HCT116 (cell line): Measurements from ENCODE around the gene SORT1. TPM values are rescaled to one million over a fixed set of nuclear protein-coding genes. Genes with fewer than 3 reads are reported as not detected.

Experiments used
- ATAC-seq: fragments of 200-7000 bp; cut with Tn5 transposase; 2 replicates; pipeline ENCODE4 v1.9.1; 2020; ENCODE audit warnings: mild to moderate bottlenecking, moderate library complexity
- BruUV-seq: library from RNA; stranded (reverse); fragments of 400-500 nt; replicated peaks from 2 replicates; lab custom pipeline; 2021; lab: Mats Ljungman, UMichigan
- CTCF ChIA-PET: fragments of 300-600 bp; sonication (Branson Sonifier 250); formaldehyde crosslinking; loops from one replicate; lab custom pipeline; 2021; ENCODE audit warnings: antibody characterized with exemption; lab: Charles Lee
- POLR2A ChIA-PET: fragments of 300-600, 350-600 bp; sonication (Branson Sonifier 250); formaldehyde crosslinking; loops from one replicate; lab custom pipeline; 2021; ENCODE audit warnings: antibody characterized with exemption; lab: Charles Lee
- RAD21 ChIA-PET, 2 experiments: fragments of 300-600 bp; sonication (Branson Sonifier 250); formaldehyde crosslinking; loops; one replicate each; lab custom pipeline; 2023; ENCODE audit warnings: low total read pairs in 2 of 2; ENCODE audit not compliant: uncharacterized antibody in 2 of 2, unreplicated experiment in 2 of 2, low non-redundant PET in 1 of 2; lab: Charles Lee
- DNase-seq: peaks from one replicate; pipeline ENCODE4 v3.0.0-alpha.2; 2010; ENCODE audit warnings: low read depth, low spot score
- H2AFZ ChIP-seq: fragments of 200-600 bp; shearing (Covaris generic), sonication (generic); 2 replicates; pipeline ENCODE4 v1.6.1; 2017; ENCODE audit warnings: low read depth, mixed run types, mixed read lengths, antibody characterized with exemption, low read length; ENCODE audit not compliant: poor library complexity, severe bottlenecking
- H3K27ac ChIP-seq: 2 replicates; pipeline ENCODE4 v1.5.1; 2012; ENCODE audit warnings: low read depth, low read length
- H3K27me3 ChIP-seq: fragments of 200-600 bp; sonication (generic); 2 replicates; pipeline ENCODE4 v1.6.1; 2016; ENCODE audit warnings: mixed run types, low read length, mixed read lengths; ENCODE audit not compliant: insufficient read depth
- H3K36me3 ChIP-seq, 2 experiments: fragments of 200-500 bp in 1 of 2; fragments of 200-600 bp in 1 of 2; sonication (Bioruptor generic) in 1 of 2; sonication (generic) in 1 of 2; 2 replicates each; pipeline versions ENCODE4 v1.5.1 to v1.6.1; 2014 to 2016; ENCODE audit warnings: low read length in 2 of 2, inconsistent platforms in 1 of 2, mixed read lengths in 1 of 2, mixed run types in 1 of 2; ENCODE audit not compliant: insufficient read depth in 2 of 2, control insufficient read depth in 1 of 2
- H3K4me1 ChIP-seq, 2 experiments: fragments of 200-600 bp in 1 of 2; sonication (generic) in 1 of 2; 2 replicates each; pipeline versions ENCODE4 v1.5.1 to v1.6.1; 2012 to 2017; ENCODE audit warnings: low read length in 2 of 2, inconsistent platforms in 1 of 2, mild to moderate bottlenecking in 1 of 2, mixed read lengths in 1 of 2, mixed run types in 1 of 2, moderate library complexity in 1 of 2; ENCODE audit not compliant: insufficient read depth in 2 of 2, control insufficient read depth in 1 of 2
- H3K4me2 ChIP-seq: fragments of 200-600 bp; sonication (generic); 2 replicates; pipeline ENCODE4 v1.6.1; 2017; ENCODE audit warnings: mixed run types, low read length, mixed read lengths
- H3K4me3 ChIP-seq, 2 experiments: fragments of 200-600 bp in 1 of 2; sonication (generic) in 1 of 2; replicated peaks in 1 of 2; 2 replicates each; pipeline ENCODE4 v1.5.1; 2011 to 2016; ENCODE audit warnings: low read length in 2 of 2, control low read depth in 1 of 2, low read depth in 1 of 2, mild to moderate bottlenecking in 1 of 2, mixed read lengths in 1 of 2, mixed run types in 1 of 2
- H3K79me2 ChIP-seq: fragments of 200-600 bp; sonication (generic); 2 replicates; pipeline ENCODE4 v1.6.1; 2017; ENCODE audit warnings: mild to moderate bottlenecking, mixed run types, low read length, moderate library complexity, mixed read lengths; ENCODE audit not compliant: insufficient read depth
- H3K9ac ChIP-seq: fragments of 200-600 bp; sonication (generic); 2 replicates; pipeline ENCODE4 v1.6.1; 2016; ENCODE audit warnings: low read length, mixed read lengths
- H3K9me2 ChIP-seq: fragments of 200-600 bp; sonication (generic), shearing (Covaris generic); 2 replicates; pipeline ENCODE4 v1.6.1; 2017; ENCODE audit warnings: mixed run types, mild to moderate bottlenecking, moderate library complexity; ENCODE audit not compliant: insufficient read depth
- H3K9me3 ChIP-seq, 2 experiments: fragments of 200-500 bp in 1 of 2; fragments of 200-600 bp in 1 of 2; sonication (Bioruptor generic) in 1 of 2; sonication (generic) in 1 of 2; 2 replicates each; pipeline ENCODE4 v1.6.1; 2014 to 2017; ENCODE audit warnings: low read length in 2 of 2, mixed read lengths in 2 of 2, inconsistent platforms in 1 of 2, low read depth in 1 of 2, mild to moderate bottlenecking in 1 of 2, mixed run types in 1 of 2, moderate library complexity in 1 of 2; ENCODE audit not compliant: control insufficient read depth in 1 of 2, insufficient read depth in 1 of 2
- H4K20me1 ChIP-seq: fragments of 200-600 bp; sonication (generic), shearing (Covaris generic); 2 replicates; pipeline ENCODE4 v1.6.1; 2017; ENCODE audit warnings: mixed run types, mild to moderate bottlenecking, moderate library complexity; ENCODE audit not compliant: insufficient read depth
- ATF3 ChIP-seq: IDR thresholded peaks from 2 replicates; pipeline ENCODE4 v1.6.1; 2012
- CBX3 ChIP-seq: IDR thresholded peaks from 2 replicates; pipeline ENCODE4 v1.6.1; 2012; ENCODE audit warnings: low read depth
- CEBPB ChIP-seq: IDR thresholded peaks from 2 replicates; pipeline ENCODE4 v1.6.1; 2012; ENCODE audit warnings: low read depth
- CTCF ChIP-seq, 3 experiments: fragments of 200-600 bp in 1 of 3; sonication (generic) in 1 of 3; IDR thresholded peaks in 2 of 3; conservative IDR thresholded peaks in 1 of 3; 2 replicates each; pipeline ENCODE4 v1.5.1; 2012 to 2017; ENCODE audit warnings: low read depth in 2 of 3, low read length in 2 of 3, antibody characterized with exemption in 1 of 3, borderline replicate concordance in 1 of 3, control low read depth in 1 of 3, mild to moderate bottlenecking in 1 of 3, mixed read lengths in 1 of 3, mixed run types in 1 of 3, moderate library complexity in 1 of 3; ENCODE audit not compliant: insufficient read depth in 1 of 3
- ELF1 ChIP-seq: IDR thresholded peaks from 2 replicates; pipeline ENCODE4 v1.6.1; 2012; ENCODE audit warnings: low read depth, borderline replicate concordance
- EZH2phosphoT487 ChIP-seq: fragments of 200-600 bp; IDR thresholded peaks from 2 replicates; pipeline ENCODE4 v1.6.1; 2018; ENCODE audit warnings: antibody characterized with exemption, borderline replicate concordance
- FOSL1 ChIP-seq: IDR thresholded peaks from 2 replicates; pipeline ENCODE4 v1.6.1; 2012; ENCODE audit warnings: low read depth
- JUND ChIP-seq: IDR thresholded peaks from 2 replicates; pipeline ENCODE4 v1.6.1; 2012
- MAX ChIP-seq: IDR thresholded peaks from 2 replicates; pipeline ENCODE4 v1.6.1; 2012
- POLR2A ChIP-seq: IDR thresholded peaks from 2 replicates; pipeline ENCODE4 v1.7.0; 2011; ENCODE audit warnings: borderline replicate concordance; ENCODE audit not compliant: insufficient read depth, insufficient read length; ENCODE audit errors: extremely low read depth
- POLR2AphosphoS5 ChIP-seq: IDR thresholded peaks from 2 replicates; pipeline ENCODE4 v1.6.1; 2011; ENCODE audit warnings: mild to moderate bottlenecking, low read depth, low read length, moderate library complexity
- RAD21 ChIP-seq: IDR thresholded peaks from 2 replicates; pipeline ENCODE4 v1.6.1; 2012; ENCODE audit warnings: low read depth, mild to moderate bottlenecking
- SIN3A ChIP-seq: IDR thresholded peaks from 2 replicates; pipeline ENCODE4 v1.6.1; 2012; ENCODE audit warnings: low read depth
- SP1 ChIP-seq: IDR thresholded peaks from 2 replicates; pipeline ENCODE4 v1.6.1; 2012; ENCODE audit warnings: low read depth
- SRF ChIP-seq: IDR thresholded peaks from 2 replicates; pipeline ENCODE4 v1.6.1; 2012; ENCODE audit warnings: low read depth
- TCF7L2 ChIP-seq: IDR thresholded peaks from 2 replicates; pipeline ENCODE4 v1.7.0; 2011; ENCODE audit warnings: borderline replicate concordance, inconsistent platforms; ENCODE audit not compliant: insufficient read depth, insufficient read length; ENCODE audit errors: extremely low read depth
- YY1 ChIP-seq: IDR thresholded peaks from 2 replicates; pipeline ENCODE4 v1.6.1; 2011; ENCODE audit warnings: low read length, low read depth, moderate library complexity, mild to moderate bottlenecking; ENCODE audit not compliant: insufficient replicate concordance; ENCODE audit errors: extremely low read depth
- ZFX ChIP-seq: fragments of 450-650 bp; IDR thresholded peaks from 2 replicates; pipeline ENCODE4 v1.6.1; 2017
- ZNF274 ChIP-seq: fragments of 200-500 bp; sonication (Bioruptor generic); IDR thresholded peaks from 2 replicates; pipeline ENCODE4 v1.6.1; 2014; ENCODE audit warnings: mild to moderate bottlenecking, low read depth, low read length, inconsistent platforms
- intact Hi-C: fragments of 100-400 bp; cut with micrococcal nuclease; formaldehyde crosslinking; loops from 2 replicates; pipeline ENCODE4 v1.10.0; 2022
- total RNA-seq: library from RNA; stranded (reverse); gene quantifications from one replicate; pipeline ENCODE4 v1.2.1, GENCODE V29; 2021; ENCODE audit not compliant: unreplicated experiment

Gene SORT1
- total RNA-seq, 1 experiment from 2014 or later = 20.2 TPM

GRCh38 chr1:109315288-109315687 lies 82.4 kb downstream of the SORT1 start:
- no TSS peak for BruUV-seq
- H3K36me3 ChIP-seq = no peaks in the 10 kb centered on the region; a peak in 1 of 4 replicates
- H3K27me3 ChIP-seq = no peaks in the 10 kb centered on the region
- RAD21 ChIA-PET = no interaction called here
- TF ChIP-seq CEBPB = no peak
- TF ChIP-seq CBX3 = no peak
- no peak for TF ChIP-seq EZH2phosphoT487
- no peak for TF ChIP-seq POLR2A
- no peak for TF ChIP-seq TCF7L2
- no peak for TF ChIP-seq FOSL1
- no peak for TF ChIP-seq JUND
- TF ChIP-seq ATF3 = no peak
- no peak for TF ChIP-seq SIN3A
- no peak for TF ChIP-seq ELF1
- no peak for TF ChIP-seq SP1
- TF ChIP-seq RAD21 = no peak
- TF ChIP-seq SRF = no peak
- TF ChIP-seq ZNF274 = no peak
- no peak for TF ChIP-seq YY1
- no peak for TF ChIP-seq CTCF (IDR thresholded peaks at IDR 0.05 in 2 of 3, conservative IDR thresholded peaks at IDR 0.05 in 1 of 3; ENCODE audit: borderline replicate concordance in 1 of 3, insufficient read depth in 1 of 3, low read depth in 2 of 3, low read length in 2 of 3)
- no peak for TF ChIP-seq ZFX
- TF ChIP-seq MAX = no peak
- no peak for TF ChIP-seq POLR2AphosphoS5
- TF ChIP-seq, all 23 proteins: peak for 0
- H3K9me2 ChIP-seq = no peaks in the 10 kb centered on the region
- intact Hi-C loops = no loop called here
- H3K9me3 ChIP-seq = no peaks in the 10 kb centered on the region
- no peak overlapping the region for H3K9ac ChIP-seq
- DNase-seq (no peak), ATAC-seq (no peak)
- ChIA-PET POLR2A (no interaction called here), CTCF (no interaction called here)
- H4K20me1 ChIP-seq = no peaks in the 10 kb centered on the region
- H3K4me1 ChIP-seq = no peaks in the 10 kb centered on the region
- no peak overlapping the region for H2AFZ ChIP-seq
- H3K4me3 ChIP-seq = no peak overlapping the region
- H3K4me2 ChIP-seq = no peak overlapping the region
- no peak overlapping the region for H3K27ac ChIP-seq
- H3K79me2 ChIP-seq = no peaks in the 10 kb centered on the region
